ENCODE results near the gene WDR12. TPM values are rescaled to one million over a fixed set of nuclear protein-coding genes. Genes with fewer than 3 reads are reported as not detected.

Gene WDR12
- total and polyA plus RNA-seq, 9 donors: 7.7 to 45.2 (median 29.2) TPM

- DNase-seq: no peak
- no peaks in the 10 kb centered on the region for H3K27me3 ChIP-seq
- peaks cover 5% of the 10 kb centered on the region for H3K4me1 ChIP-seq (ENCODE audit: insufficient read depth)
- no peak overlapping the region for H3K4me3 ChIP-seq
- no peaks in the 10 kb centered on the region for H3K9me3 ChIP-seq
- no peaks in the 10 kb centered on the region for H3K36me3 ChIP-seq
- H3K27ac ChIP-seq: no peak overlapping the region
- WGBS, 3 donors: 65 to 89% (median 69%) methylated on average over 4 of the region's 4 CpGs
- intact Hi-C loops (cut with DNase I): no loop called here
- no peak for TF ChIP-seq POLR2A (IDR thresholded peaks at IDR 0.05)
- TF ChIP-seq EP300 (IDR thresholded peaks at IDR 0.05): no peak
- TF ChIP-seq CTCF (IDR thresholded peaks at IDR 0.05): no peak
Measured at GRCh38 chr2:202881570-202881969, 29.9 kb downstream of the WDR12 start.

DNA sequence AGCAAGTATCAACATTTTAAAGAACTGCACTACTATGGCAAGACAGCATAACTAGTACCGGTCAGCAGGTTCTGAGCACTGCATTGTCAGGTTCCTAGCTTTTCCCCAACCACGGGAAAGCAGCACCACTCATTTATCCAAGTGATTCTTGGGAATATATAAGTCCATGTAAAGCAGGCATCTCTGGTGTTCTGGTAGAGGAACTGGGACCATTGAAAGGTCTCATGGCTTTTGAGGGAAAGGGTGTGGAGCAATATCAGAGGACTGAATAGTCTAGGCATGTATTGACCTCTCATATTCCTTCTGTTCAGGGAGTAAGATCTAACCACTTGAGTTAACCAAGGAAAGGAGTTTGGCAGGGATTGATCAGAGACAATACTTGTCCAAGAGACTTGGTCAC, 33.8 kb downstream of the WDR12 start:
- Histone ChIP-seq H3K4me1 (ENCODE audit: insufficient read depth) (no peaks in the 10 kb centered on the region), H3K27me3 (no peaks in the 10 kb centered on the region), H3K4me3 (no peak overlapping the region), H3K36me3 (no peaks in the 10 kb centered on the region), H3K9me3 (no peaks in the 10 kb centered on the region), H3K27ac (no peak overlapping the region)
- WGBS, 3 donors: 96 to 98% (median 98%) methylated on average over 2 of the region's 2 CpGs
- TF ChIP-seq EP300 (IDR thresholded peaks at IDR 0.05): no peak
- TF ChIP-seq POLR2A (IDR thresholded peaks at IDR 0.05): no peak
- no peak for TF ChIP-seq CTCF (IDR thresholded peaks at IDR 0.05)
- intact Hi-C loops (cut with DNase I): loop anchor here in 2 of 4 donors (10.0 kb wide), 1 partner anchor 293 kb away; no protein-coding TSS in a partner anchor
- DNase-seq: no peak

- 0 to 1% (median 1%) methylated on average over 38 to 93 of the region's 93 CpGs for WGBS, 3 donors
- no peaks in the 10 kb centered on the region for H3K9me3 ChIP-seq
- H3K36me3 ChIP-seq: no peaks in the 10 kb centered on the region
- TF ChIP-seq EP300 (IDR thresholded peaks at IDR 0.05): no peak
- peak in 2 of 3 donors; percentile 7 to 19 for TF ChIP-seq CTCF (IDR thresholded peaks at IDR 0.05)
- no peak for TF ChIP-seq POLR2A (IDR thresholded peaks at IDR 0.05)
- H3K27ac ChIP-seq: peak within 1 kb of the TSS; percentile 84 to 91
- peak within 1 kb of the TSS; percentile 49 for H3K4me3 ChIP-seq
- no peaks in the 10 kb centered on the region for H3K27me3 ChIP-seq
- intact Hi-C loops (cut with DNase I): loop anchor here in 2 of 4 donors (10.0 kb wide), 1 partner anchor 287 kb away; no protein-coding TSS in a partner anchor
- H3K4me1 ChIP-seq (ENCODE audit: insufficient read depth): no peaks in the 10 kb centered on the region
- DNase-seq: peak; percentile 75 to 87 (median 81)
Measured at GRCh38 chr2:202871300-202872141, 40.0 kb downstream of the WDR12 start, which contains the start of gene ICA1L. Gene ICA1L, minus strand, starts transcription at chr2:202871766. Its CDS starts 42,757 bp downstream, at chr2:202829009.

DNA sequence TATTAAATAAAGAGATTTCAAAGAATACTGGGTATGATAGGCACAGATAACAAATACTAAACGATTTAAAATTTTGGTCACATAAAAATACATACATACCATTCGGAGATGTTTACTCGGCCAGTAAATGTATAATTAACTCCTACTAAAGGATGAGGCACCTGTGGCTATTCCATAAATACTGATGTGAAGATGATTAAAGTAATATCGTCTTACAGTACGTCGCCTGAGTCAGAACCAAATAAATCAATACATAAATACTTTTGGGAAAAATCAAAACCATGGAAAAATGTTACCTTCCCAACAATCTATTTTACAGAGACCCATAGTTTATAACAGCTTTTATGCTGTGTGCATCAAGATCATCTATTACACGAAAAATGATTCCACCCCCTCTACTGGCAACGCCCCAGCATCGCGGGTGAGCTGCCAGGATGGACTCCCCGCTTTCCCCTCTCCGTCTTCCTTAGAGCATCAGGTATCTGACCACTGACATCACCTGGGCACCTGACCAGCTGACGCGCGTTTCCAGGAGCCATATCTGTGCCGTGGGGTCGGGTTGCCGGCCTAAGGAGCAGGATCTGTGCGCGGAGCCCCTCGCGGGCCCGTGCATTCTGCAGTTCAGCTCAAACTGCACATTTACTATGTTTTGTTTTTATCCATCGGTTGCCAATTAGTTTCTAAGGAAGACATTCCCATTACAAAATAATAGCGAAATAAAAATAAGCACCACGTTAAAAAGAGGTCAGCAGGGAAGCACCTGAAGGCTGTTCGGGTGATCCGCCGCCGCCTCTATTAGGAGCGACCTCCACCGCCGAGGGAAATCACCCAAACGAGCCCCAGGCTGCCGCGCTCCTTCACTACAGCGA, 40.8 kb downstream of the WDR12 start:
- WGBS, 3 donors: 2% methylated on average over 37 of the region's 37 CpGs
- H3K27ac ChIP-seq: peak overlapping the region; percentile 84 to 91
- no peaks in the 10 kb centered on the region for H3K27me3 ChIP-seq
- DNase-seq: peak; percentile 66 to 81 (median 77)
- H3K36me3 ChIP-seq: no peaks in the 10 kb centered on the region
- peak overlapping the region; percentile 49 for H3K4me3 ChIP-seq
- H3K4me1 ChIP-seq (ENCODE audit: insufficient read depth): no peaks in the 10 kb centered on the region
- intact Hi-C loops (cut with DNase I): loop anchor here in 2 of 4 donors (10.0 kb wide), 1 partner anchor 286 kb away; no protein-coding TSS in a partner anchor
- TF ChIP-seq CTCF (IDR thresholded peaks at IDR 0.05) (peak in 1 of 3 donors; percentile 7), POLR2A (IDR thresholded peaks at IDR 0.05) (no peak)
- no peaks in the 10 kb centered on the region for H3K9me3 ChIP-seq

Data from ovary (tissue), 9 donors.